Measurements from ENCODE around the gene KHDC4. TPM values are rescaled to one million over a fixed set of nuclear protein-coding genes. Genes with fewer than 3 reads are reported as not detected.

The KHDC4 gene
- total and polyA plus RNA-seq, 2 experiments from 2014 or later, result 47.1 to 57.7 TPM

- TF ChIP-seq CREB1 (CRISPR knock-in tag; IDR thresholded peaks at IDR 0.05; ENCODE audit: low read depth) (no peak), JUNB (IDR thresholded peaks at IDR 0.05; ENCODE audit: unreplicated experiment) (no peak), EZH2phosphoT487 (IDR thresholded peaks at IDR 0.05; ENCODE audit: unreplicated experiment) (no peak), REST (IDR thresholded peaks at IDR 0.05; ENCODE audit: unreplicated experiment) (no peak), CTCF (conservative IDR thresholded peaks at IDR 0.05; ENCODE audit: low read depth in 2 of 2) (no peak), POLR2AphosphoS5 (IDR thresholded peaks at IDR 0.05; ENCODE audit: low read depth) (no peak), EZH2 (IDR thresholded peaks at IDR 0.05; ENCODE audit: low read depth, unreplicated experiment) (no peak), NANOG (IDR thresholded peaks at IDR 0.05; ENCODE audit: borderline replicate concordance) (no peak)
Observed at GRCh38 chr1:155882766-155883165, 51.4 kb downstream of the KHDC4 start (continued).

GRCh38 chr1:155882235-155882634, 52.0 kb downstream of the KHDC4 start:
- no peaks in the 10 kb centered on the region; the same call in 1 of the 2 replicates for H3K36me3 ChIP-seq (ENCODE audit: insufficient read depth)
- no peak for TF ChIP-seq ETS1 (IDR thresholded peaks at IDR 0.05)
- TF ChIP-seq REST (IDR thresholded peaks at IDR 0.05; ENCODE audit: unreplicated experiment), result no peak

More at GRCh38 chr1:155882235-155882634, 52.0 kb downstream of the KHDC4 start:
- Mint-ChIP-seq H3K4me3 (no peak overlapping the region), H3K36me3 (ENCODE audit: low read depth) (no peaks in the 10 kb centered on the region), H3K27me3 (ENCODE audit: insufficient read depth, low read depth, poor library complexity) (peaks cover 6% of the 10 kb centered on the region), H3K4me1 (peaks cover 8% of the 10 kb centered on the region), H3K9me3 (no peaks in the 10 kb centered on the region), H3K27ac (no peak overlapping the region)
- ATAC-seq (no peak), DNase-seq (ENCODE audit: low spot score) (no peak)
- Histone ChIP-seq H3F3A (replicated peaks; ENCODE audit: low read depth) (no peaks in the 10 kb centered on the region), H3K4me2 (no peak overlapping the region), H3K4me1 (ENCODE audit: insufficient read depth) (0 out of 2 replicates have a peak, but pooled peaks cover 3% of the 10 kb centered on the region), H3K79me2 (replicated peaks; ENCODE audit: insufficient read depth) (no peaks in the 10 kb centered on the region), H2AFZ (no peak overlapping the region), H3K9me2 (ENCODE audit: insufficient read depth) (no peaks in the 10 kb centered on the region), H4K20me1 (replicated peaks; ENCODE audit: insufficient read depth) (no peaks in the 10 kb centered on the region), H3K4me3 (no peak overlapping the region), H3K27ac (ENCODE audit: low read depth) (no peak overlapping the region), H3K27me3 (ENCODE audit: insufficient read depth) (no peaks in the 10 kb centered on the region)

Measured in GM23338 (cell line).